Spleen (tissue), 13 donors: ENCODE data around the gene CT47C1. TPM values are rescaled to one million over a fixed set of nuclear protein-coding genes. Genes with fewer than 3 reads are reported as not detected.
"Not testable (repeated sequence)": the region's sequence is repeated elsewhere in the genome, so short reads cannot be mapped to it uniquely, and the experiment has no call there.

Source experiments
- DNase-seq: peaks from one replicate; pipeline ENCODE4 v3.0.0-alpha.2; 2020
- H3K27ac ChIP-seq, 8 donors: fragments of 200-600 bp; sonication (generic) in 7 of 8; 1 replicate in 4 of 8; 2 replicates in 4 of 8; pipeline versions ENCODE4 v1.5.0 to v1.8.0; 2016 to 2021; ENCODE audit warnings: inconsistent platforms in 4 of 8, mild to moderate bottlenecking in 4 of 8, moderate library complexity in 1 of 8
- H3K27me3 ChIP-seq, 7 donors: fragments of 200-600 bp; sonication (generic) in 6 of 7; replicated peaks in 1 of 7; 1 replicate in 4 of 7; 2 replicates in 3 of 7; pipeline versions ENCODE4 v1.5.0 to v1.8.0; 2016 to 2021; ENCODE audit warnings: inconsistent platforms in 3 of 7, mild to moderate bottlenecking in 1 of 7
- H3K36me3 ChIP-seq, 6 donors: fragments of 200-600 bp; sonication (generic) in 5 of 6; 1 replicate in 4 of 6; 2 replicates in 2 of 6; pipeline versions ENCODE4 v1.5.0 to v1.8.0; 2016 to 2021; ENCODE audit warnings: inconsistent platforms in 2 of 6
- H3K4me1 ChIP-seq, 6 donors: fragments of 200-600 bp; sonication (generic) in 5 of 6; 1 replicate in 3 of 6; 2 replicates in 3 of 6; pipeline versions ENCODE4 v1.5.0 to v1.8.0; 2016 to 2021; ENCODE audit warnings: inconsistent platforms in 3 of 6
- H3K4me3 ChIP-seq, 8 donors: fragments of 200-600 bp; sonication (generic) in 7 of 8; 1 replicate in 4 of 8; 2 replicates in 4 of 8; pipeline versions ENCODE4 v1.5.0 to v1.8.0; 2016 to 2021; ENCODE audit warnings: inconsistent platforms in 4 of 8, mild to moderate bottlenecking in 4 of 8, moderate library complexity in 2 of 8
- H3K9me3 ChIP-seq, 8 donors: fragments of 200-600 bp; sonication (generic) in 7 of 8; 1 replicate in 4 of 8; 2 replicates in 4 of 8; pipeline versions ENCODE4 v1.5.0 to v1.8.0; 2016 to 2021; ENCODE audit warnings: inconsistent platforms in 4 of 8
- POLR2A ChIP-seq, 3 donors: fragments of 450-650 bp; IDR thresholded peaks; one replicate each; pipeline ENCODE4 v1.5.1; 2017; ENCODE audit warnings: antibody characterized with exemption in 3 of 3, mild to moderate bottlenecking in 1 of 3
- POLR2AphosphoS5 ChIP-seq, 3 donors: sonication (generic); formaldehyde crosslinking; IDR thresholded peaks; one replicate each; pipeline ENCODE4 v1.5.1; 2017; ENCODE audit warnings: antibody characterized with exemption in 3 of 3
- WGBS, 5 donors: extraction: QIAGEN DNeasy Blood & Tissue Kit in 3 of 5; methylation state at CpG; one replicate each; pipeline versions ENCODE4 v1.1.5 to v1.1.7; 2013 to 2018; 5-methylcytosine and 5-hydroxymethylcytosine counted together
- intact Hi-C: fragments of 100-400 bp; cut with DNase I; formaldehyde crosslinking; loops from one replicate; pipeline ENCODE4 v1.15.0; 2023; ENCODE audit warnings: low total_unique reads
- long read RNA-seq, 2 donors: transcript quantifications; one replicate each; lab custom pipeline, GENCODE V29; 2026
- polyA plus RNA-seq, 3 donors: library from polyadenylated mRNA; stranded (reverse); fragments of 200-250 nt; gene quantifications; one replicate each; pipeline ENCODE4 v1.2.1, GENCODE V29; 2013
- total RNA-seq, 7 donors: library from RNA; depleted of rRNA in 3 of 7; stranded (reverse); fragments of >200 nt in 3 of 7; fragmentation: NEBNext Ultra II Directional in 4 of 7; extraction: Animal tissue kit (Norgen Biotek cat#: 25700) in 4 of 7; gene quantifications; one replicate each; pipeline versions ENCODE4 v1.1.0 to v1.2.1, GENCODE V29; 2016 to 2021
- TF ChIP-seq, protein P1 (sequence below), 11 experiments: fragments of 200-600 bp in 7 of 11; fragments of 450-650 bp in 4 of 11; sonication (generic) in 4 of 11; IDR thresholded peaks in 8 of 11; conservative IDR thresholded peaks in 3 of 11; 1 replicate in 7 of 11; 2 replicates in 4 of 11; pipeline versions ENCODE4 v1.4.0 to v1.8.0; 2016 to 2021; ENCODE audit warnings: antibody characterized with exemption in 11 of 11, inconsistent platforms in 4 of 11, mild to moderate bottlenecking in 1 of 11
- donor health status: healthy with polysubstance abuse.
- donor health status: DM: no; HTN: no; CAD: no; lungs with moderate emphysema.
- donor health status: DM: no; HTN: no; CAD: no.
- donor health status: Bipolar disorder and iron deficiency.
- donor health status: healthy.
- donor health status: DM: no; HTN: no; CAD: no.
- donor health status: DM: yes; HTN: yes; CAD: no.

CT47C1 gene
- total RNA-seq (not detected), polyA plus RNA-seq (not detected)
- long read RNA-seq, donor 1 = 0 reads
- long read RNA-seq, donor 2 = 0 reads

DNA sequence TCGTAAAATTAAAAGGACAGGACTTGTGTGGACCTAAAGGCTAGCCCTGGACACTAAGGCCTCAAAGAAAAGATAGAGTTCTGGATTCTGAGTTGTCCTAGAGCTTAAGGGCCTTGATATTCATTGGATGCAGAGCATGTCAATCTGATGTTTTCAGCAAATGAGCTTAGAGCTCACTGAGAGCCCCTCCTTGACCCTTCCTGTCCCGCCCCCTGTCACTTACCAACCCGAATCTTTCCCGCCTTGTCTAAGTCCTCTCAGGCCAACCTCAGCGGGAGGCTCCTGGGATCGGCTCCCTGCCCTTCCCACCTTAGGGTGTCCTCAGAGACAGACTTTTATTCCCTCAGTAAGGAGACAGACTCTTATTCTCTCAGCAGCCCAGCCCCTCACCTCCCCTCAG lies at the start of gene CT47C1:
TSS of gene CT47C1 (plus strand) at position 250 of the 400 bp plus-strand sequence. CDS start 233 bp downstream, outside the sequence.
- no peak for DNase-seq
- TF ChIP-seq POLR2AphosphoS5 (IDR thresholded peaks at IDR 0.05) (no peak), POLR2A (IDR thresholded peaks at IDR 0.05) (no peak)
- TF ChIP-seq, protein P1, sequence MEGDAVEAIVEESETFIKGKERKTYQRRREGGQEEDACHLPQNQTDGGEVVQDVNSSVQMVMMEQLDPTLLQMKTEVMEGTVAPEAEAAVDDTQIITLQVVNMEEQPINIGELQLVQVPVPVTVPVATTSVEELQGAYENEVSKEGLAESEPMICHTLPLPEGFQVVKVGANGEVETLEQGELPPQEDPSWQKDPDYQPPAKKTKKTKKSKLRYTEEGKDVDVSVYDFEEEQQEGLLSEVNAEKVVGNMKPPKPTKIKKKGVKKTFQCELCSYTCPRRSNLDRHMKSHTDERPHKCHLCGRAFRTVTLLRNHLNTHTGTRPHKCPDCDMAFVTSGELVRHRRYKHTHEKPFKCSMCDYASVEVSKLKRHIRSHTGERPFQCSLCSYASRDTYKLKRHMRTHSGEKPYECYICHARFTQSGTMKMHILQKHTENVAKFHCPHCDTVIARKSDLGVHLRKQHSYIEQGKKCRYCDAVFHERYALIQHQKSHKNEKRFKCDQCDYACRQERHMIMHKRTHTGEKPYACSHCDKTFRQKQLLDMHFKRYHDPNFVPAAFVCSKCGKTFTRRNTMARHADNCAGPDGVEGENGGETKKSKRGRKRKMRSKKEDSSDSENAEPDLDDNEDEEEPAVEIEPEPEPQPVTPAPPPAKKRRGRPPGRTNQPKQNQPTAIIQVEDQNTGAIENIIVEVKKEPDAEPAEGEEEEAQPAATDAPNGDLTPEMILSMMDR (IDR thresholded peaks at IDR 0.05 in 8 of 11, conservative IDR thresholded peaks at IDR 0.05 in 3 of 11) = no peak
- Histone ChIP-seq H3K9me3 (no peaks in the 10 kb centered on the region), H3K36me3 (no peaks in the 10 kb centered on the region), H3K4me1 (no peaks in the 10 kb centered on the region), H3K4me3 (no peak within 1 kb of the TSS), H3K27ac (no peak within 1 kb of the TSS), H3K27me3 (peaks cover 0 to 5% (median 0%) of the 10 kb centered on the region in 7 donors)
- intact Hi-C loops = no loop called here
- WGBS, 5 donors = 85 to 96% (median 93%) methylated on average over 6 of the region's 6 CpGs

DNA sequence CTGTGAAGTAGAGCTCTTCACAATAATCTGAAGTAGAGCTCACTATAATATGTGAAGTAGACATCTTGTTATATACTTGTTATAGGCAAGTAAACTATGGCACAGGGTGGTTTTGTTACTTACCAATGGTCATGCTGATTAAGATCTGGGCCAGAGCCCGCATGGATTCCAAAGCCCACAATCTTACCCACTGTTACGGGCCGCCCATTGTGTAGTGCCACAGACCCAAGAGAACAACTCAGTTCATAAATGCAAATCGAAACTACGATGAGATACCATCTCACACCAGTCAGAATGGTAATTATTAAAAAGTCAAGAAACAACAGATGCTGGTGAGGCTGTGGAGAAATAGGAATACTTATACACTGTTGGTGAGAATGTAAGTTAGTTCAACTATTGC lies 46.9 kb upstream of the CT47C1 start:
- 89 to 99% (median 93%) methylated on average over 5 of the region's 5 CpGs for WGBS, 5 donors
- intact Hi-C loops = no loop called here
- Histone ChIP-seq H3K9me3 (peaks cover 0 to 3% (median 0%) of the 10 kb centered on the region in 8 donors), H3K4me3 (no peak overlapping the region), H3K27ac (no peak overlapping the region), H3K27me3 (peaks cover 0 to 10% (median 0%) of the 10 kb centered on the region in 7 donors), H3K36me3 (no peaks in the 10 kb centered on the region), H3K4me1 (no peaks in the 10 kb centered on the region)
- DNase-seq = no peak
- TF ChIP-seq, protein P1 (IDR thresholded peaks at IDR 0.05 in 8 of 11, conservative IDR thresholded peaks at IDR 0.05 in 3 of 11) = no peak
- TF ChIP-seq POLR2AphosphoS5 (IDR thresholded peaks at IDR 0.05) = no peak
- TF ChIP-seq POLR2A (IDR thresholded peaks at IDR 0.05) = no peak

DNA sequence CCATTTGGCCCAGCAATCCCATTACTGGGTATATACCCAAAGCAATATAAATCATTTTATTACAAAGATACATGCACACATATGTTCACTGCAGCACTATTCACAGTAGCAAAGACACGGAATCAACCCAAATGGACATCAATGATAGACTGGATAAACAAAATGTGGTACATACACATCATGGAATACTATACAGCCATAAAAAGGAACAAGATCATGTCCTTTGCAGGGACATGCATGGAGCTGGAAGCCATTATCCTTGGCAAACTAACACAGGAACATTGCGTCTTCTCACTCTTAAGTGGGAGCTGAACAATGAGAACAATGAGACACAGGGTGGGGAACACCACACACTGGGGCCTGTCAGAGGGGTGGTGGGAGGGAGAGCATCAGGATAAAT lies 46.4 kb upstream of the CT47C1 start:
- 73 to 97% (median 91%) methylated on average over 2 of the region's 2 CpGs for WGBS, 5 donors
- H3K27me3 ChIP-seq = peaks cover 0 to 10% (median 0%) of the 10 kb centered on the region in 7 donors
- DNase-seq, H3K4me1 ChIP-seq, H3K36me3 ChIP-seq, intact Hi-C loops, H3K27ac ChIP-seq, H3K9me3 ChIP-seq, H3K4me3 ChIP-seq: not testable (repeated sequence)

DNA sequence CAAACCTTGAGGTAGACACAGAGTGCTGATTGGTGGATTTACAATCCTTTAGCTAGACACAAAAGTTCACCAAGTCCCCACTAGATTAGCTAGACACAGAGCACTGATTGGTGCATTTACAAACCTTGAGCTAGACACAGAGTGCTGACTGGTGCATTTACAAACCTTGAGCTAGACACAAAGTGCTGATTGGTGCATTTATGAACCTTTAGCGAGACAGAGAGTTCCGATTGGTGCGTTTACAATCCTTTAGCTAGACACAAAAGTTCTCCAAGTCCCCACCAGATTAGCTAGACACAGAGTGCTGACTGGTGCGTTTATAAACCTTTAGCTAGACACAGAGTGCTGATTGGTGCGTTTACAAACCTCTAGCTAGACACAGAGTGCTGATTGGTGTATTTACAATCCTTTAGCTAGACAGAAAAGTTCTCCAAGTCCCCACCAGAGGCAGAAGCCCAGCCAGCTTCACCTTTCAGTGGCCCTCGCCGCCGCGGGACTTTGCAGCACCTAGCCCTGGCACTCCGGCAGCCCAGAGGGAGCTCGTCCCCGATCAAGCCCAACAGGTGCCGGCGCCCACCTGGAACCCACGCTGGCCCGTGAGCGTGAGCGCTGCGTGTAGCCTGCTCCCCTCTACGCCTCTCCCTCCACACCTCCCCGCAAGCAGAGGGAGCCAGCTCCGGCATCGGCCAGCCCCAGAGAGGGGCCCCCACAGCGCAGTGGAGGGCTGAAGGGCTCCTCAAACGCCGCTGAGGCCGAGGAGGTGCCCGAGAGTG lies 44.6 kb upstream of the CT47C1 start:
- H3K27ac ChIP-seq, intact Hi-C loops, H3K4me1 ChIP-seq, H3K4me3 ChIP-seq, H3K36me3 ChIP-seq, DNase-seq, H3K9me3 ChIP-seq: not testable (repeated sequence)
- H3K27me3 ChIP-seq = peaks cover 0 to 10% (median 0%) of the 10 kb centered on the region in 7 donors
- 86 to 99% (median 94%) methylated on average over 16 to 28 of the region's 28 CpGs for WGBS, 5 donors

DNA sequence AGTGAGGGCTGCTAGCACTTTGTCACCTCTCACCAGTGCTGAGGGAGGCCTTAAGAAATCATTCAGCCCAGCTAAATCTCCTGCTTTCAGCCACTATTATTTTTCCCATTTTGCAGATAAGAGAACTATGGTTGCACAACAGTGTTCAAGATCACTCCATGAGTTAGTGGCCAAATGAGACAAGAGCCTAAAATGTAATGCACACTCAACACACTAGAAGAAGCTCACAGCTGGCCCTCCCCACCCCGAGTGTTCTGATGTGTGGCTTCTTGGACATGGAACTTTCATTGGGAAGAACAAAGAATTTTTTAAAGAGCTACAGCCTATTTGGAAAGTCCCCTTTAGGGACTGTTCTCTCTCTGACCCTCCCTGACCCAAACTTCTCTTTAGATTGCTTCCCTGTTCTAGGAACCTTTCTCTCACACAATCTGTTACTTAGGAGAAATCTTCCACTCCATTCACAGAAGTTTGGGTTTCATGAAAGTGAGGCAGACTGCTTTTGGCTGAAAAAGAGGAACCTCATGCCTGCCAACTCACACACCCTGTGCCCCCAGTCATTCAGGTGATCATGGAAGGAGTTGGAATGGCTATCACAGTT lies 44.0 kb upstream of the CT47C1 start:
- H3K36me3 ChIP-seq = no peaks in the 10 kb centered on the region
- 56 to 79% (median 57%) methylated on average over 1 of the region's 1 CpG for WGBS, 5 donors
- DNase-seq = no peak
- no peaks in the 10 kb centered on the region for H3K4me1 ChIP-seq
- no peak overlapping the region for H3K27ac ChIP-seq
- intact Hi-C loops = no loop called here
- H3K4me3 ChIP-seq = no peak overlapping the region
- peaks cover 0 to 10% (median 0%) of the 10 kb centered on the region in 7 donors for H3K27me3 ChIP-seq
- TF ChIP-seq POLR2A (IDR thresholded peaks at IDR 0.05) = no peak
- TF ChIP-seq POLR2AphosphoS5 (IDR thresholded peaks at IDR 0.05) = no peak
- TF ChIP-seq, protein P1 (IDR thresholded peaks at IDR 0.05 in 8 of 11, conservative IDR thresholded peaks at IDR 0.05 in 3 of 11) = no peak
- peaks cover 0 to 8% (median 1%) of the 10 kb centered on the region in 8 donors for H3K9me3 ChIP-seq

DNA sequence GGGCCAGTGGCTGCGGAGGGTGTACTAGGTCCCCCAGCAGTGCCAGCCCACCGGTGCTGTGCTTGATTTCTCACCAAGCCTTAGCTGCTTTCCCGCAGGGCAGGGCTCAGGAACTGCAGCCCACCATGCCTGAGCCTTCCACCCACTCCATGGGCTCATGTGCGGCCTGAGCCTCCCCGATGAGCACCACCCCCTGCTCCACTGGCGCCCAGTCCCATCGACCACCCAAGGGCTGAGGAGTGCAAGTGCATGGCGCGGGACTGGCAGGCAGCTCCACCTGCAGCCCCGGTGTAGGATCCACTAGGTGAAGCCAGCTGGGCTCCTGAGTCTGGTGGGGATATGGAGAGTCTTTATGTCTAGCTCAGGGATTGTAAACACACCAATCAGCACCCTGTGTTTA lies 43.1 kb upstream of the CT47C1 start:
- intact Hi-C loops, H3K4me1 ChIP-seq, H3K27ac ChIP-seq, H3K27me3 ChIP-seq, H3K4me3 ChIP-seq, DNase-seq, H3K36me3 ChIP-seq: not testable (repeated sequence)
- peaks cover 0 to 16% (median 7%) of the 10 kb centered on the region in 8 donors for H3K9me3 ChIP-seq
- 92 to 100% (median 95%) methylated on average over 2 to 10 of the region's 10 CpGs for WGBS, 5 donors
